IMR-90 (cell line): Measurements from ENCODE around the gene ANKLE2.

Experiments
- CTCF ChIP-seq: conservative IDR thresholded peaks from 2 replicates; pipeline ENCODE4 v1.5.1; 2012; ENCODE audit warnings: mild to moderate bottlenecking, low read depth, low read length, improper control_type of control experiment
- MAZ ChIP-seq: IDR thresholded peaks from 2 replicates; pipeline ENCODE4 v1.6.1; 2012; ENCODE audit warnings: low read depth, mild to moderate bottlenecking, low read length, improper control_type of control experiment, moderate library complexity, borderline replicate concordance
- POLR2A ChIP-seq: IDR thresholded peaks from 2 replicates; pipeline ENCODE4 v1.6.1; 2012; ENCODE audit warnings: mild to moderate bottlenecking, low read depth, low read length
- RFX5 ChIP-seq: IDR thresholded peaks from 2 replicates; pipeline ENCODE4 v1.8.0; 2012; ENCODE audit warnings: low read depth, mild to moderate bottlenecking, low read length, moderate library complexity

GRCh38 chr12:132766380-132767085, 4.9 kb upstream of the ANKLE2 start:
- TF ChIP-seq CTCF (no peak), POLR2A (no peak), MAZ (no peak), RFX5 (no peak)
